ENCODE measurements around the gene IKZF4. TPM values are rescaled to one million over a fixed set of nuclear protein-coding genes. Genes with fewer than 3 reads are reported as not detected.
"Not testable (repeated sequence)": the region's sequence is repeated elsewhere in the genome, so short reads cannot be mapped to it uniquely, and the experiment has no call there.

The IKZF4 gene
- total RNA-seq, 2 donors from 2014 or later, result 11.7 to 12.0 TPM

DNA sequence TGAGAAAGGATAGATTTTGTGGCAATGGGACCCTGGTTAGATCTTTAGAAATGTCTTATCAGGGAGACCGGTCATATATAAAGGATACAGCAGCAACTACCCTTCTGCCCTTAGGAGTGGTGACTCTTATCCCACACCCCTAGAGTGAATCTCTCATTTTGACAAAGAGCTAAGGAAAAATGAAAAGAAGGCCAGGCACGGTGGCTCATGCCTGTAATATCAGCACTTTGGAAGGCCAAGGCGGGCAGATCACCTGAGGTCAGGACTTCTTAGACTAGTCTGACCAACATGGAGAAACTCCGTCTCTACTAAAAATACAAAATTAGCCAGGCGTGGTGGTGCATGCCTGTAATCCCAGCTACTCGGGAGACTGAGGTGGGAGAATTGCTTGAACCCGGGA lies 34.9 kb upstream of the IKZF4 start:
- H3K4me3 Mint-ChIP-seq; H3K9me3 Mint-ChIP-seq; ATAC-seq; H3K27me3 Mint-ChIP-seq; DNase-seq (ENCODE audit: low spot score): not testable (repeated sequence)
- Mint-ChIP-seq H3K27ac (peak overlapping the region in 1 of 2 donors; percentile 13), H3K4me1 (ENCODE audit: low read depth in 2 of 2) (peaks cover 0 to 15% of the 10 kb centered on the region in 2 donors), H3K36me3 (peaks cover 16% of the 10 kb centered on the region)

GRCh38 chr12:55991110-55991509 lies 29.7 kb upstream of the IKZF4 start:
- ATAC-seq (no peak), DNase-seq (ENCODE audit: low spot score) (no peak)
- H3K27ac Mint-ChIP-seq, result no peak overlapping the region
- no peak overlapping the region for H3K4me3 Mint-ChIP-seq
- H3K36me3 Mint-ChIP-seq, result peaks cover 16% of the 10 kb centered on the region
- H3K9me3 Mint-ChIP-seq, result no peaks in the 10 kb centered on the region
- peaks cover 2 to 9% of the 10 kb centered on the region in 2 donors for H3K4me1 Mint-ChIP-seq (ENCODE audit: low read depth in 2 of 2)
- no peaks in the 10 kb centered on the region for H3K27me3 Mint-ChIP-seq

DNA sequence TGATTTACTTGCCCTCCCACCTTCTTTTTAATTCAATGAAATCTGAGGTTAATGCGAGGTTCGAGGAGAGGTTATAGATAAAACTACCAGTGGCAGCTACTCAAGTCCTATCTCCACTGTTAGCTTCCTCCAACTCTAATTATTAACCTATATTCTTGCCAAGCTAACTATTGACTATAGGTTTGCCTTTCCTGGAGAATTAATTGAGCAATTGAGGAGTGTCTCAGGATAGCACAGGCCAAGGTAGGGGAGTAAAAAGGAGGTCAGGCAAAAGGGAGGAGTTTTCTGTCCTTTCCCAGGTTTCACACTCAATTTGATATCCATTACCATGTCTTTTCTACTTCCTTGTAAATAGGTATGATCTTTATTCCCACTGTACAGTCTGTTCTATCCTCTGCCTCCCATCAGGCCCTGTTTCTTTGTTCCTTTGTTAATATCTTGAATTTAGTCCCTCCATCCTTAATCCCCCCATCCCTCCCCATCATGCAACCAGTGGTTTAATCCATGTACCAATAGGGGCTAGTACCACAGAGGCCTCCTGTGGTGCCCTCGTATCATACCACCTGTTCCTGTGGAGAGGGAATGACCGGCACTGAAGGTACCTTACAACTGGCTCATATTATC lies 27.5 kb upstream of the IKZF4 start:
- Mint-ChIP-seq H3K27me3 (no peaks in the 10 kb centered on the region), H3K9me3 (no peaks in the 10 kb centered on the region), H3K4me3 (no peak overlapping the region), H3K36me3 (peaks cover 15% of the 10 kb centered on the region), H3K27ac (peak overlapping the region in 1 of 2 donors; percentile 14), H3K4me1 (ENCODE audit: low read depth in 2 of 2) (peaks cover 13 to 17% of the 10 kb centered on the region in 2 donors)
- DNase-seq (ENCODE audit: low spot score) (no peak), ATAC-seq (no peak)

DNA sequence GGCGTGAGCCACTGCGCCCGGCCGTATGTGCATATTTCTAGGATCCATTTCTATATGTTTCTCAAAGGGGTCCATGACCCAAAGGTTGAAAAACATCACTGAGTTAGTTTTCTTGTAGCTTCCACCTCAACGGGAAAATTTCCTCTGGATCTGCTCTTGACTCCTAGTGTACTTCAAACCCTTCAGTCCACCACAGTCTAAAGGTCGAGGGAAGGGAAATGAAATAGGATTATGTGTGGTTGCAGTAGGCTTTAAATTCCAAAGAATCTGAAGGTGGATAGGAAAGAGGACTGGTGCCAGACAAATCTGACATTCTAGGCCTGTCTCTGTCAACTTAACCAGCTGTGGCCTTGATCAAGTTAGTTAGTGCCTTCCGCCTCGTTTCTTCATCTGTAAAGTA lies 25.5 kb upstream of the IKZF4 start:
- H3K9me3 Mint-ChIP-seq, result no peaks in the 10 kb centered on the region
- H3K36me3 Mint-ChIP-seq, result peaks cover 14% of the 10 kb centered on the region
- DNase-seq (ENCODE audit: low spot score), result no peak
- no peak overlapping the region for H3K4me3 Mint-ChIP-seq
- no peaks in the 10 kb centered on the region for H3K27me3 Mint-ChIP-seq
- no peak overlapping the region for H3K27ac Mint-ChIP-seq
- peaks cover 17 to 18% of the 10 kb centered on the region in 2 donors for H3K4me1 Mint-ChIP-seq (ENCODE audit: low read depth in 2 of 2)
- no peak for ATAC-seq

- Mint-ChIP-seq H3K9me3 (no peaks in the 10 kb centered on the region), H3K27me3 (no peaks in the 10 kb centered on the region), H3K27ac (peak overlapping the region; percentile 32 to 85), H3K4me3 (peak overlapping the region; percentile 86), H3K4me1 (ENCODE audit: low read depth in 2 of 2) (peaks cover 17 to 18% of the 10 kb centered on the region in 2 donors), H3K36me3 (peaks cover 5% of the 10 kb centered on the region)
- DNase-seq (ENCODE audit: low spot score) (peak; percentile 75), ATAC-seq (no peak)
These were observed 24.6 kb upstream of the IKZF4 start for GRCh38 chr12:55996201-55996714.

- ATAC-seq (peak; percentile 97 to 99), DNase-seq (ENCODE audit: low spot score) (peak; percentile 88)
- Mint-ChIP-seq H3K27ac (peak within 1 kb of the TSS; percentile 32 to 85), H3K4me1 (ENCODE audit: low read depth in 2 of 2) (peaks cover 17 to 18% of the 10 kb centered on the region in 2 donors), H3K27me3 (no peaks in the 10 kb centered on the region), H3K36me3 (peaks cover 4% of the 10 kb centered on the region), H3K9me3 (no peaks in the 10 kb centered on the region), H3K4me3 (peak within 1 kb of the TSS; percentile 86)
These were observed 23.9 kb upstream of the IKZF4 start, which contains the start of gene SUOX for GRCh38 chr12:55996715-55997534. Gene SUOX, plus strand, starts transcription at chr12:55997276. Its CDS starts 4,946 bp downstream, at chr12:56002222.

- Mint-ChIP-seq H3K4me3 (peak overlapping the region; percentile 86), H3K27ac (peak overlapping the region; percentile 32 to 85), H3K36me3 (peaks cover 2% of the 10 kb centered on the region), H3K27me3 (no peaks in the 10 kb centered on the region), H3K4me1 (ENCODE audit: low read depth in 2 of 2) (peaks cover 17 to 18% of the 10 kb centered on the region in 2 donors), H3K9me3 (no peaks in the 10 kb centered on the region)
- DNase-seq (ENCODE audit: low spot score), result no peak
- peak in 1 of 2 donors; percentile 3 for ATAC-seq
These were observed 23.3 kb upstream of the IKZF4 start for GRCh38 chr12:55997535-55997859.

GRCh38 chr12:55999522-55999921 lies 21.3 kb upstream of the IKZF4 start:
- H3K27ac Mint-ChIP-seq; H3K36me3 Mint-ChIP-seq; DNase-seq (ENCODE audit: low spot score); H3K9me3 Mint-ChIP-seq; ATAC-seq; H3K4me3 Mint-ChIP-seq; H3K27me3 Mint-ChIP-seq: not testable (repeated sequence)
- peaks cover 18 to 22% of the 10 kb centered on the region in 2 donors for H3K4me1 Mint-ChIP-seq (ENCODE audit: low read depth in 2 of 2)

DNA sequence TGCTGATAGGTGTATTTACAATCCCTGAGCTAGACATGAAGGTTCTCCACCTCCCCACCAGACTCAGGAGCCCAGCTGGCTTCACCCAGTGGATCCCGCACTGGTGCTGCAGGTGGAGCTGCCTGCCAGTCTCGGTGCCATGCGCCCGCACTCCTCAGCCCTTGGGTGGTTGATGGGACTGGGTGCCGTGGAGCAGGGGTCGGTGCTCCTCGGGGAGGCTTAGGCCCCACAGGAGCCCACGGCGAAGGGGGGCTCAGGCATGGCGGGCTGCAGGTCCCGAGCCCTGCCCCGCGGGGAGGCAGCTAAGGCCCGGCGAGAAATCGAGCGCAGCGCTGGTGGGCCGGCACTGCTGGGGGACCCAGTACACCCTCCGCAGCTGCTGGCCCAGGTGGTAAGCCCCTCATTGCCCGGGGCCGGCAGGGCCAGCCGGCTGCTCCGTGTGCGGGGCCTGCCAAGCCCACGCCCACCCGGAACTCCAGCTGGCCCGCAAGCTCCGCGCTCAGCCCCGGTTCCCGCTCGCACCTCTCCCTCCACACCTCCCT lies 20.8 kb upstream of the IKZF4 start:
- not testable (repeated sequence) for H3K27me3 Mint-ChIP-seq, H3K27ac Mint-ChIP-seq
- H3K4me1 Mint-ChIP-seq (ENCODE audit: low read depth in 2 of 2), result peaks cover 18 to 22% of the 10 kb centered on the region in 2 donors

GRCh38 chr12:56001487-56002100 lies 19.2 kb upstream of the IKZF4 start:
- peaks cover 11 to 15% of the 10 kb centered on the region in 2 donors for H3K4me1 Mint-ChIP-seq (ENCODE audit: low read depth in 2 of 2)
- H3K9me3 Mint-ChIP-seq, result no peaks in the 10 kb centered on the region
- DNase-seq (ENCODE audit: low spot score), result no peak
- no peaks in the 10 kb centered on the region for H3K36me3 Mint-ChIP-seq
- no peak overlapping the region for H3K27ac Mint-ChIP-seq
- H3K27me3 Mint-ChIP-seq, result no peaks in the 10 kb centered on the region
- H3K4me3 Mint-ChIP-seq, result no peak overlapping the region
- ATAC-seq, result no peak

More for the DNA sequence above, 20.8 kb upstream of the IKZF4 start:
- DNase-seq (ENCODE audit: low spot score); H3K4me3 Mint-ChIP-seq; H3K9me3 Mint-ChIP-seq; ATAC-seq; H3K36me3 Mint-ChIP-seq: not testable (repeated sequence)

DNA sequence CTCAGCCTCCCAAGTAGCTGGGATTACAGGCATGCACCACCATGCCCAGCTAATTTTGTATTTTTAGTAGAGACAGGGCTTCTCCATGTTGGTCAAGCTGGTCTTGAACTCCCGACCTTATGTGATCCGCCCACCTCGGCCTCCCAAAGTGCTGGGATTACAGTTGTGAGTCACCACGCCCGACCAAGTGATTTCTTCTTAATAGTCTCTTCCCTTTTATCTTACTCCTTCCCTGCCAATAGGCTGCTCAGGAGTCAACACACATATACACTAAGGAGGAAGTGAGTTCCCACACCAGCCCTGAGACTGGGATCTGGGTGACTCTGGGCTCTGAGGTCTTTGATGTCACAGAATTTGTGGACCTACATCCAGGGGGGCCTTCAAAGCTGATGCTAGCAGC lies 17.5 kb upstream of the IKZF4 start:
- not testable (repeated sequence) for H3K4me3 Mint-ChIP-seq, H3K27ac Mint-ChIP-seq

GRCh38 chr12:56004211-56004610 lies 16.6 kb upstream of the IKZF4 start:
- Mint-ChIP-seq H3K9me3 (no peaks in the 10 kb centered on the region), H3K27ac (no peak overlapping the region), H3K4me1 (ENCODE audit: low read depth in 2 of 2) (peaks cover 18 to 20% of the 10 kb centered on the region in 2 donors), H3K36me3 (no peaks in the 10 kb centered on the region), H3K27me3 (no peaks in the 10 kb centered on the region), H3K4me3 (no peak overlapping the region)
- DNase-seq (ENCODE audit: low spot score), result no peak
- no peak for ATAC-seq

More for the DNA sequence above, 17.5 kb upstream of the IKZF4 start:
- H3K36me3 Mint-ChIP-seq; H3K9me3 Mint-ChIP-seq; H3K27me3 Mint-ChIP-seq; ATAC-seq; DNase-seq (ENCODE audit: low spot score): not testable (repeated sequence)
- H3K4me1 Mint-ChIP-seq (ENCODE audit: low read depth in 2 of 2), result peaks cover 14 to 16% of the 10 kb centered on the region in 2 donors

Data from natural killer cell treated with Interleukin-12 subunit alpha and Interleukin-12 subunit beta and Interleukin-15 and Interleukin-18, amount 100 ng/mL, for 72 hours (primary cell).